GM19193 (cell line): ENCODE results near the gene CLEC14A.

Experiments
- POLR2A ChIP-seq: IDR thresholded peaks from 4 replicates; pipeline ENCODE4 v1.6.1; 2011; ENCODE audit not compliant: insufficient read depth, insufficient read length; ENCODE audit errors: extremely low read depth

Gene CLEC14A

DNA sequence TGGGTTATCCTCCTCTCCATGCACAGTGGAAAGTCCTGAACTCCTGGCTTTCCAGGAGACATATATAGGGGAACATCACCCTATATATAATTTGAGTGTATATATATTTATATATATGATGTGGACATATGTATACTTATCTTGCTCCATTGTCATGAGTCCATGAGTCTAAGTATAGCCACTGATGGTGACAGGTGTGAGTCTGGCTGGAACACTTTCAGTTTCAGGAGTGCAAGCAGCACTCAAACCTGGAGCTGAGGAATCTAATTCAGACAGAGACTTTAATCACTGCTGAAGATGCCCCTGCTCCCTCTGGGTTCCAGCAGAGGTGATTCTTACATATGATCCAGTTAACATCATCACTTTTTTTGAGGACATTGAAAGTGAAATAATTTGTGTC is 43.8 kb downstream of the CLEC14A start:
- TF ChIP-seq POLR2A: no peak

DNA sequence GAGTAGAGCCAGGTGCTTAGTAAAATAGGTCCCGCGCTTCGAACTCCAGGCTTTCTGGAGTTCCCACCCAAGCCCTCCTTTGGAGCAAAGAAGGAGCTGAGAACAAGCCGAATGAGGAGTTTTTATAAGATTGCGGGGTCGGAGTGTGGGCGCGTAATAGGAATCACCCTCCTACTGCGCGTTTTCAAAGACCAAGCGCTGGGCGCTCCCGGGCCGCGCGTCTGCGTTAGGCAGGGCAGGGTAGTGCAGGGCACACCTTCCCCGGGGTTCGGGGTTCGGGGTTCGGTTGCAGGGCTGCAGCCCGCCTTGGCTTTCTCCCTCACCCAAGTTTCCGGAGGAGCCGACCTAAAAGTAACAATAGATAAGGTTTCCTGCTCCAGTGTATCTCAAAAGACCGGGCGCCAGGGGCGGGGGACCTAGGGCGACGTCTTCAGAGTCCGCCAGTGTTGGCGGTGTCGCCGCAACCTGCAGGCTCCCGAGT is 44.6 kb downstream of the CLEC14A start:
- TF ChIP-seq POLR2A: no peak

DNA sequence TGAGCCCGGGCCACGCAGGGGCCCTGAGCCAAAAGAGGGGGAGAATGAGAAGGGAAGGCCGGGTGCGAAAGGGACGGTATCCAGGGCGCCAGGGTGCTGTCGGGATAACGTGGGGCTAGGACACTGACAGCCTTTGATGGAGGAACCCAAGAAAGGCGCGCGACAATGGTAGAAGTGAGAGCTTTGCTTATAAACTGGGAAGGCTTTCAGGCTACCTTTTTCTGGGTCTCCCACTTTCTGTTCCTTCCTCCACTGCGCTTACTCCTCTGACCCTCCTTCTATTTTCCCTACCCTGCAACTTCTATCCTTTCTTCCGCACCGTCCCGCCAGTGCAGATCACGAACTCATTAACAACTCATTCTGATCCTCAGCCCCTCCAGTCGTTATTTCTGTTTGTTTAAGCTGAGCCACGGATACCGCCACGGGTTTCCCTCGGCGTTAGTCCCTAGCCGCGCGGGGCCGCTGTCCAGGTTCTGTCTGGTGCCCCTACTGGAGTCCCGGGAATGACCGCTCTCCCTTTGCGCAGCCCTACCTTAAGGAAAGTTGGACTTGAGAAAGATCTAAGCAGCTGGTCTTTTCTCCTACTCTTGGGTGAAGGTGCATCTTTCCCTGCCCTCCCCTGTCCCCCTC is 45.2 kb downstream of the CLEC14A start:
- TF ChIP-seq POLR2A: no peak

DNA sequence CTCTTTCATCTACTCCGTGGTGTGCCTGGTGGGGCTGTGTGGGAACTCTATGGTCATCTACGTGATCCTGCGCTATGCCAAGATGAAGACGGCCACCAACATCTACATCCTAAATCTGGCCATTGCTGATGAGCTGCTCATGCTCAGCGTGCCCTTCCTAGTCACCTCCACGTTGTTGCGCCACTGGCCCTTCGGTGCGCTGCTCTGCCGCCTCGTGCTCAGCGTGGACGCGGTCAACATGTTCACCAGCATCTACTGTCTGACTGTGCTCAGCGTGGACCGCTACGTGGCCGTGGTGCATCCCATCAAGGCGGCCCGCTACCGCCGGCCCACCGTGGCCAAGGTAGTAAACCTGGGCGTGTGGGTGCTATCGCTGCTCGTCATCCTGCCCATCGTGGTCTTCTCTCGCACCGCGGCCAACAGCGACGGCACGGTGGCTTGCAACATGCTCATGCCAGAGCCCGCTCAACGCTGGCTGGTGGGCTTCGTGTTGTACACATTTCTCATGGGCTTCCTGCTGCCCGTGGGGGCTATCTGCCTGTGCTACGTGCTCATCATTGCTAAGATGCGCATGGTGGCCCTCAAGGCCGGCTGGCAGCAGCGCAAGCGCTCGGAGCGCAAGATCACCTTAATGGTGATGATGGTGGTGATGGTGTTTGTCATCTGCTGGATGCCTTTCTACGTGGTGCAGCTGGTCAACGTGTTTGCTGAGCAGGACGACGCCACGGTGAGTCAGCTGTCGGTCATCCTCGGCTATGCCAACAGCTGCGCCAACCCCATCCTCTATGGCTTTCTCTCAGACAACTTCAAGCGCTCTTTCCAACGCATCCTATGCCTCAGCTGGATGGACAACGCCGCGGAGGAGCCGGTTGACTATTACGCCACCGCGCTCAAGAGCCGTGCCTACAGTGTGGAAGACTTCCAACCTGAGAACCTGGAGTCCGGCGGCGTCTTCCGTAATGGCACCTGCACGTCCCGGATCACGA is 46.0 kb downstream of the CLEC14A start:
- TF ChIP-seq POLR2A: no peak

- no peak for TF ChIP-seq POLR2A
Measured at GRCh38 chr14:38208618-38209562, 47.0 kb downstream of the CLEC14A start.

GRCh38 chr14:38207736-38208617 is 47.9 kb downstream of the CLEC14A start, which contains the start of gene SSTR1:
SSTR1 (plus strand) TSS chr14:38207904; CDS start chr14:38209390, 1,486 bp downstream.
- no peak for TF ChIP-seq POLR2A

GRCh38 chr14:38207377-38207735 is 48.5 kb downstream of the CLEC14A start:
- no peak for TF ChIP-seq POLR2A

DNA sequence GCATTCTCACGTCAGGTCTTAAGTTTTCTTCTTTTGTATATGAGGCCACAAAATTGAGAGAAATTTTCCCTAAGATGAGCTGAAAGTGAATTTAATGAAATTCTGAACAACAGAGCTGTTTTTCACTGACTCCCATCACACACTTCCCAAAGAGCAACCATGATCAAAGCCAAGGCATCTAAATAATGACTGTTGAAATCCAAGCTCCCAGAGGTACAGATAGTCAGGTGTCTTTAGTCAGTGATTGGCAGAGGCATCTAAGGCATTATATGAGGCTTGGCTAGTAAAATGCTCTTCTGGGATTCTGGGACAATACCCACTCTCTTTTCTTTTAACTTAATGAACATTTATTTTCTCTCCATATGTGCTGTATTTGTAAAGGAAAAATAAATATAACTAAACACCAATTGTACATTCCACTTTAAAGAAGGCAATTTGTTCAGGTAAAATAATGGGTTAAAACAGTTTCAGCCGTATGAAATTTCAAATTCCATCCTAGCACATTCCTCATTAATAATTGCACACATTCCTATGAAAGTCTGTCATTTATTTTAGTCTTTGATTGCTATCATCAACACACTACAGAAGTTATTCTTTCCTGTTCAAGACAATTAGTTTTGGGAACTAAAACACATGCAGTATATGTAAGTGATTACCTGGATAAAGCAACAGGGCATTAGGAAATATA is 49.1 kb downstream of the CLEC14A start:
- TF ChIP-seq POLR2A: no peak

DNA sequence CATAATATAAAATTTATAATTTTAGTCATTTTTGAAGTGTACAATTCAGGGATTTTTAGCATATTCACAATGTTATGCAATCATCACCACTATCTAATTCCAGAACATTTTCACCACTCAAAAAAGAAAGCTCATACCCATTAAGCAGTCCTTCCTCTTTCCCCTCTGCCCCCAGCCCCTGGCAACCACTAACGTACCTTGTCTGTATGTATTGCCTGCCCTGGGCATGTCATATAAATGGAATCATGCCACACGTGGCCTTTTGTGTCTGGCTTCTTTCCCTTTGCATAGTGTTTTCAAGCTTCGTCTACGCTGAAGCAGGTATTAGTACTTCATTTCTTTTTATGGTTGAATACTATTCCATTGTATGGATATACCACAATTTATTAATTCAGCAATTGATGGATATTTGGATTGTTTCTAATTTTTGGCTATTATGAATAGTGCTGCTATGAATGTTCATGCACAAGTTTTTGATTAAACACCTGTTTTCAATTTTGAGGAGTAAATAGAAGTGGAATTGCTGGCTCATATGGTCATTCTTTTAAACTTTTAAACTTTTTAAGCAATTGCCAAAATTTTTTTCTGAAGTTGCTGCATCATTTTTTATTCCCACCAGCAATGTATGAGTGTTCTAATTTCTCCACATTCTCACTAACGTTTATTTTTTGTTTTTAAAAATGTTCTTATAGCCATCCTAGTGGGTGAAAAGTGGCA is 49.8 kb downstream of the CLEC14A start:
- no peak for TF ChIP-seq POLR2A

DNA sequence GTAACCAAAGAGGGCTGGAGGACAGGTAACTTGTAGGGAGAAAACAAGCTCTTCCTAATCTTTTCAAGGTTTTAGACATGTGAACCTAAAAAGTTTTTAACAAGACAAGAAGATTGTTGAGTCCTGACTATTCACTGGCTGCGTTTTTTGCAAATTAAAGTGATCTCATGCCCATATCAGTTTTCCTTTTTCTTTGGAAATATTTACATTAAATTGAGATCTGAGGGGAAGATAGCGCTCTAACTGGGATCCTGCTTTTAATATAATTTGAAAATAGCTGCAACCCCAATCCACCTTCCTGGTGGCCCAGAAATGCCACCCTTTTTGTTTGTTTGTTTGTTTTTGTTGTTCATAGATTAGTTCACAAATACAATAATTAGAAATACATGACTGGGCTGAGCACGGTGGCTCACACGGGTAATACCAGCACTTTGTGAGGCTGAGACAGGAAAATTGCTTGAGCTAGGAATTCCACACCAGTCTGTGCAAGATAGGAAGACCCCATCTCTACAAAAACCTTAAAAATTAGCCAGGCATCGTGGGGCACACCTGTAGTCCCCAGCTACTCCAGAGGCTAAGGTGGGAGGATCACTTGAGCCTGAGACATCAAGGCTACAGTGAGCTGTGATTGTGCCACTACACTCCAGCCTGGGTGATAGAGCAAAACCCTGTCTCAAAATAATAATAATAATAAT is 50.6 kb downstream of the CLEC14A start:
- no peak for TF ChIP-seq POLR2A

- TF ChIP-seq POLR2A: no peak
Measured at GRCh38 chr14:38204719-38205115, 51.2 kb downstream of the CLEC14A start.
